IMR-90 (cell line): ENCODE results near the gene PPM1G. TPM values are rescaled to one million over a fixed set of nuclear protein-coding genes. Genes with fewer than 3 reads are reported as not detected.

Experiments used
- ATAC-seq: fragments of 200-7000 bp; cut with Tn5 transposase; 2 replicates; pipeline ENCODE4 v1.9.1; 2020; ENCODE audit warnings: low read depth, mild to moderate bottlenecking, moderate library complexity
- BruUV-seq: library from RNA; stranded (reverse); fragments of 400-500 nt; replicated peaks from 2 replicates; lab custom pipeline; 2021; lab: Mats Ljungman, UMichigan
- CTCF ChIA-PET: fragments of 300-600 bp; formaldehyde crosslinking; extraction: SDS; loops from one replicate; lab custom pipeline; 2021; ENCODE audit warnings: antibody characterized with exemption; lab: Yijun Ruan, JAX
- POLR2A ChIA-PET: fragments of 300-600 bp; sonication (Branson Sonifier 250); formaldehyde crosslinking; loops from one replicate; lab custom pipeline; 2022; ENCODE audit warnings: antibody characterized with exemption; ENCODE audit not compliant: unreplicated experiment; lab: Charles Lee
- DNase-seq: peaks from one replicate; pipeline ENCODE4 v3.0.0; 2013
- H2AFZ ChIP-seq: replicated peaks from 2 replicates; pipeline ENCODE3; 2013; ENCODE audit warnings: low read length, mild to moderate bottlenecking; ENCODE audit not compliant: poor library complexity
- H2AK5ac ChIP-seq: 2 replicates; pipeline ENCODE4 v1.6.1; 2013; ENCODE audit warnings: low read depth, low read length, inconsistent platforms
- H2AK9ac ChIP-seq: replicated peaks from 2 replicates; pipeline ENCODE3; 2013; ENCODE audit warnings: mild to moderate bottlenecking, low read depth, low read length, moderate library complexity; ENCODE audit not compliant: poor library complexity
- H2BK120ac ChIP-seq: 2 replicates; pipeline ENCODE4 v1.6.1; 2013; ENCODE audit warnings: low read depth, low read length, inconsistent platforms
- H2BK15ac ChIP-seq: 3 replicates; pipeline ENCODE4 v1.6.1; 2013; ENCODE audit warnings: low read depth, low read length, inconsistent platforms
- H2BK20ac ChIP-seq: 2 replicates; pipeline ENCODE4 v1.6.1; 2013; ENCODE audit warnings: low read depth, mild to moderate bottlenecking, inconsistent platforms, low read length, moderate library complexity
- H2BK5ac ChIP-seq: 2 replicates; pipeline ENCODE4 v1.6.1; 2013; ENCODE audit warnings: mild to moderate bottlenecking, low read depth, low read length, inconsistent platforms; ENCODE audit not compliant: poor library complexity, severe bottlenecking
- H3K14ac ChIP-seq: replicated peaks from 2 replicates; pipeline ENCODE4 v1.6.1; 2013; ENCODE audit warnings: low read depth, low read length, inconsistent platforms
- H3K18ac ChIP-seq: 2 replicates; pipeline ENCODE4 v1.6.1; 2013; ENCODE audit warnings: low read depth, low read length, control low read depth
- H3K23ac ChIP-seq: 2 replicates; pipeline ENCODE4 v1.6.1; 2013; ENCODE audit warnings: low read depth, low read length, inconsistent platforms
- H3K27ac ChIP-seq: 2 replicates; pipeline ENCODE4 v1.5.1; 2013; ENCODE audit warnings: mild to moderate bottlenecking, control low read depth, low read length; ENCODE audit not compliant: insufficient read depth
- H3K27me3 ChIP-seq: 2 replicates; pipeline ENCODE4 v1.6.1; 2013; ENCODE audit warnings: low read length; ENCODE audit not compliant: control insufficient read depth, insufficient read depth
- H3K36me3 ChIP-seq: 2 replicates; pipeline ENCODE4 v1.6.1; 2013; ENCODE audit warnings: low read length, mixed read lengths; ENCODE audit not compliant: control insufficient read depth, insufficient read depth
- H3K4ac ChIP-seq: 2 replicates; pipeline ENCODE4 v1.6.1; 2013; ENCODE audit warnings: low read depth, low read length, inconsistent platforms
- H3K4me1 ChIP-seq: 2 replicates; pipeline ENCODE4 v1.6.1; 2013; ENCODE audit warnings: low read length, mixed read lengths; ENCODE audit not compliant: control insufficient read depth, insufficient read depth
- H3K4me2 ChIP-seq: 2 replicates; pipeline ENCODE4 v1.6.1; 2013; ENCODE audit warnings: low read depth, mild to moderate bottlenecking, control low read depth, low read length, moderate library complexity
- H3K4me3 ChIP-seq: 2 replicates; pipeline ENCODE4 v1.5.1; 2013; ENCODE audit warnings: low read depth, mild to moderate bottlenecking, control low read depth, low read length, moderate library complexity; ENCODE audit not compliant: insufficient read depth
- H3K56ac ChIP-seq: 2 replicates; pipeline ENCODE4 v1.6.1; 2013; ENCODE audit warnings: low read length, inconsistent platforms; ENCODE audit not compliant: insufficient read depth; ENCODE audit errors: extremely low read depth
- H3K79me1 ChIP-seq, 2 experiments: 2 replicates each; pipeline ENCODE4 v1.6.1; 2013; ENCODE audit warnings: low read length in 2 of 2, inconsistent platforms in 1 of 2, low read depth in 1 of 2
- H3K9ac ChIP-seq: 2 replicates; pipeline ENCODE4 v1.6.1; 2013; ENCODE audit warnings: low read depth, low read length, control low read depth
- H3K9me1 ChIP-seq: 2 replicates; pipeline ENCODE4 v1.6.1; 2013; ENCODE audit warnings: low read length, inconsistent platforms; ENCODE audit not compliant: insufficient read depth
- H3K9me3 ChIP-seq: 2 replicates; pipeline ENCODE4 v1.6.1; 2013; ENCODE audit warnings: low read length; ENCODE audit not compliant: control insufficient read depth, insufficient read depth
- H4K20me1 ChIP-seq: 2 replicates; pipeline ENCODE4 v1.6.1; 2013; ENCODE audit warnings: low read length, inconsistent platforms; ENCODE audit not compliant: insufficient read depth
- H4K5ac ChIP-seq: 2 replicates; pipeline ENCODE4 v1.6.1; 2013; ENCODE audit warnings: mild to moderate bottlenecking, low read depth, low read length, control low read depth
- H4K8ac ChIP-seq, 2 experiments: 2 replicates each; pipeline ENCODE4 v1.6.1; 2013; ENCODE audit warnings: low read depth in 2 of 2, low read length in 2 of 2, control low read depth in 1 of 2, inconsistent platforms in 1 of 2
- H4K91ac ChIP-seq: 2 replicates; pipeline ENCODE4 v1.6.1; 2013; ENCODE audit warnings: low read depth, low read length, inconsistent platforms; ENCODE audit not compliant: insufficient read depth
- BHLHE40 ChIP-seq: fragments of 150-350 bp; IDR thresholded peaks from 2 replicates; pipeline ENCODE4 v1.6.1; 2016; ENCODE audit warnings: mild to moderate bottlenecking, low read depth, low read length
- CEBPB ChIP-seq: IDR thresholded peaks from 2 replicates; pipeline ENCODE4 v1.6.1; 2012; ENCODE audit warnings: low read depth, low read length, improper control_type of control experiment
- CHD1 ChIP-seq: IDR thresholded peaks from 2 replicates; pipeline ENCODE4 v1.6.1; 2012; ENCODE audit warnings: low read depth, low read length, improper control_type of control experiment
- FOS ChIP-seq: fragments of 150-350 bp; IDR thresholded peaks from 2 replicates; pipeline ENCODE4 v1.6.1; 2016; ENCODE audit warnings: low read depth, low read length
- WGBS, 2 experiments: methylation state at CpG; one replicate each; pipeline versions ENCODE4 v1.1.5 to v1.1.7; 2013; ENCODE audit warnings: missing lambda C conversion rate in 2 of 2; ENCODE audit not compliant: insufficient read length in 1 of 2; ENCODE audit errors: extremely low coverage in 2 of 2; 5-methylcytosine and 5-hydroxymethylcytosine counted together
- dilution Hi-C: fragments of 300-500 bp; cut with HindIII; formaldehyde crosslinking; loops from one replicate; pipeline ENCODE4 v1.14.3; 2018; ENCODE audit warnings: low sequenced_read_pairs; ENCODE audit not compliant: unreplicated experiment
- in situ Hi-C: fragments of 300-500 bp; cut with MboI; formaldehyde crosslinking; loops from 3 replicates; pipeline ENCODE4 v1.14.3; 2019; ENCODE audit warnings: low sequenced_read_pairs, inconsistent platforms, mixed read lengths
- intact Hi-C: fragments of 100-400 bp; cut with micrococcal nuclease; formaldehyde crosslinking; loops from 2 replicates; pipeline ENCODE4 v1.10.0; 2022
- polyA plus RNA-seq, 3 experiments: library from polyadenylated mRNA; depleted of rRNA; stranded (reverse); fragments of >200 nt; gene quantifications; 2 replicates each; pipeline ENCODE4 v1.2.3, GENCODE V29; 2012; ENCODE audit warnings: low replicate concordance in 1 of 3
- total RNA-seq: library from RNA; depleted of rRNA; stranded (reverse); fragments of >200 nt; gene quantifications from 2 replicates; pipeline ENCODE4 v1.2.3, GENCODE V29; 2012

Gene PPM1G
- total and polyA plus RNA-seq, 2 of the 4 experiments (the other 2 are of a cell fraction), result 57.6 to 95.9 TPM

DNA sequence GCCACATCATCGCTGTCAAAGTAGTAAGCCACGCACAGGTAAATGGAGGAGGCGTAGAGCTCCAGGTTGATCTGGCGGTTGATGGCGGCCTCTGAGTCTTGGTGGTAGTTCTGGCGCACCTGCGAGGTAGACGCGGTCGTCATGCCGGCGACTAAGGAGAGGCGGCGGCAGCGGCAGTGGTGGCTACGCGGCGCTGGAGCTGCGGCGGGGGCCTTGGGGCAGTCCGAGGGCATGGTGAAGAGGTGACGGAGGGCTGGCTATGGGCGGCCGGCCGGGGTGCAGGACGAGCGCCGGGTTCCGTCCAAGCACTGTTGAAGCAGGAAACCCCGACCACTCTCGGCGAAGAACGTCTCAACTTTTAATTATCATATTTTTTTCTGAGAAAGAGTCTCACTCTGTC, 16.2 kb downstream of the PPM1G start:
- Histone ChIP-seq H2AK9ac (no peak overlapping the region), H3K79me1 (peaks cover 23 to 66% of the 10 kb centered on the region in 2 experiments), H3K18ac (no peak overlapping the region), H3K9me3 (no peaks in the 10 kb centered on the region), H3K56ac (no peak overlapping the region), H2BK5ac (no peak overlapping the region), H2AK5ac (no peak overlapping the region), H4K8ac (no peak overlapping the region), H2BK20ac (no peak overlapping the region), H3K9me1 (no peaks in the 10 kb centered on the region), H3K4ac (no peak overlapping the region), H3K9ac (no peak overlapping the region), H2BK15ac (no peak overlapping the region), H4K91ac (no peak overlapping the region), H3K27me3 (no peaks in the 10 kb centered on the region), H3K4me1 (no peaks in the 10 kb centered on the region), H3K4me2 (no peak overlapping the region), H3K27ac (no peak overlapping the region), H4K5ac (no peak overlapping the region), H3K23ac (no peak overlapping the region), H3K36me3 (peaks cover 3% of the 10 kb centered on the region), H3K14ac (no peak overlapping the region), H2AFZ (no peak overlapping the region), H2BK120ac (no peak overlapping the region), H4K20me1 (peaks cover 42% of the 10 kb centered on the region), H3K4me3 (no peak overlapping the region)
- POLR2A ChIA-PET, result no interaction called here
- in situ Hi-C loops (no loop called here), dilution Hi-C loops (no loop called here), intact Hi-C loops (no loop called here)
- no TSS peak for BruUV-seq
- CTCF ChIA-PET, result no interaction called here
- no peak for ATAC-seq
- DNase-seq, result no peak
- 98% methylated on average over 20 of the region's 33 CpGs; no CpG with 5 or more reads in 1 of the 2 experiments for WGBS, 2 experiments
- TF ChIP-seq FOS (no peak), CHD1 (no peak), BHLHE40 (no peak), CEBPB (no peak)
